OCI-LY3 (cell line): ENCODE measurements around the gene ATP8A2.

Experiments
- H2AFZ ChIP-seq: fragments of 200-600, 300-600 bp; shearing (Covaris generic); 2 replicates; pipeline ENCODE4 v1.6.0; 2014; ENCODE audit warnings: antibody characterized with exemption, low read depth, low read length
- H3K27ac ChIP-seq: fragments of 200-600, 300-600 bp; sonication (generic); 2 replicates; pipeline ENCODE4 v1.5.1; 2014; ENCODE audit warnings: mild to moderate bottlenecking, low read length, moderate library complexity, mixed read lengths
- H3K27me3 ChIP-seq: fragments of 200-600, 300-600 bp; sonication (generic); 2 replicates; pipeline ENCODE4 v1.6.1; 2014; ENCODE audit warnings: low read depth, low read length, mixed read lengths
- H3K36me3 ChIP-seq: fragments of 200-600, 300-600 bp; sonication (generic); replicated peaks from 2 replicates; pipeline ENCODE3; 2014; ENCODE audit warnings: low read depth, low read length, mixed read lengths
- H3K4me1 ChIP-seq: fragments of 300-600, 200-600 bp; sonication (generic); 2 replicates; pipeline ENCODE4 v1.6.1; 2014; ENCODE audit warnings: low read length, mixed read lengths
- H3K4me2 ChIP-seq: fragments of 200-600, 300-600 bp; sonication (generic); 2 replicates; pipeline ENCODE4 v1.6.1; 2014; ENCODE audit warnings: low read length, mixed read lengths
- H3K4me3 ChIP-seq: fragments of 300-600, 200-600 bp; sonication (generic); 2 replicates; pipeline ENCODE4 v1.5.1; 2014; ENCODE audit warnings: antibody characterized with exemption, mild to moderate bottlenecking, low read length, moderate library complexity
- H3K79me2 ChIP-seq: fragments of 300-600, 200-600 bp; shearing (Covaris generic); 2 replicates; pipeline ENCODE4 v1.6.1; 2014; ENCODE audit warnings: mild to moderate bottlenecking, low read length, mixed read lengths
- H3K9ac ChIP-seq: fragments of 300-600, 200-600 bp; shearing (Covaris generic); 2 replicates; pipeline ENCODE4 v1.6.0; 2014; ENCODE audit warnings: mild to moderate bottlenecking, low read length, moderate library complexity
- H3K9me3 ChIP-seq: fragments of 200-600, 300-600 bp; shearing (Covaris generic); 2 replicates; pipeline ENCODE4 v1.6.1; 2014; ENCODE audit warnings: low read length, mixed read lengths; ENCODE audit not compliant: insufficient read depth
- H4K20me1 ChIP-seq: fragments of 200-600, 300-600 bp; sonication (generic); 2 replicates; pipeline ENCODE4 v1.6.1; 2016; ENCODE audit warnings: low read length, mixed read lengths; ENCODE audit not compliant: insufficient read depth
- EZH2phosphoT487 ChIP-seq: fragments of 200-600 bp; shearing (Covaris generic); IDR thresholded peaks from 2 replicates; pipeline ENCODE4 v1.6.1; 2018; ENCODE audit warnings: antibody characterized with exemption, mixed run types, low read depth
- TF ChIP-seq, protein P1 (sequence below): fragments of 200-600, 300-600 bp; sonication (generic); IDR thresholded peaks from 2 replicates; pipeline ENCODE4 v1.5.1; 2014; ENCODE audit warnings: antibody characterized with exemption, low read length, low read depth

The ATP8A2 gene

DNA sequence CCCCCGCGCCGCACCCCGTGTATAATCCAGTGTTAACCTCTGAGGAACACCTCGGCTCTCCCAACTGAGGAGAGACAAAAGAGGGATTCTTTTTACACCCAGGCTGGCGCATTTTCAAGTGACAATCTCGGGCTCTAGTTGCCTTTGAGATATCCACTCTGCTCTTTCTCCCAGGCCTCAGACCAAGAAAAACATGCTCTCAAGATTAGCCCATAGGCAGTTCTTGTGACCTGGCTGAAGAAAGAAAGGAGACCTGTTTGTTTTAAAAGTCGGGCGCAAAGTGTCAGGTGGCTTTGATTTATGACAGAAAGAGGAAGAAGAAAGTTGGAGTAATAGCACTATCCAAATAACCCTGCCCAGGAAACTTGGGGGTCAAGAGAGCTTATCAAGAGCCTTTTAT is 652.8 kb downstream of the ATP8A2 start:
- Histone ChIP-seq H3K27ac (no peak overlapping the region), H3K4me1 (peaks cover 14% of the 10 kb centered on the region), H3K9me3 (no peaks in the 10 kb centered on the region), H2AFZ (no peak overlapping the region), H3K27me3 (no peaks in the 10 kb centered on the region; the same call in 1 of the 2 replicates), H3K4me2 (no peak overlapping the region), H3K79me2 (no peaks in the 10 kb centered on the region), H3K36me3 (no peaks in the 10 kb centered on the region), H3K9ac (no peak overlapping the region), H3K4me3 (no peak overlapping the region), H4K20me1 (no peaks in the 10 kb centered on the region)
- TF ChIP-seq, protein P1, sequence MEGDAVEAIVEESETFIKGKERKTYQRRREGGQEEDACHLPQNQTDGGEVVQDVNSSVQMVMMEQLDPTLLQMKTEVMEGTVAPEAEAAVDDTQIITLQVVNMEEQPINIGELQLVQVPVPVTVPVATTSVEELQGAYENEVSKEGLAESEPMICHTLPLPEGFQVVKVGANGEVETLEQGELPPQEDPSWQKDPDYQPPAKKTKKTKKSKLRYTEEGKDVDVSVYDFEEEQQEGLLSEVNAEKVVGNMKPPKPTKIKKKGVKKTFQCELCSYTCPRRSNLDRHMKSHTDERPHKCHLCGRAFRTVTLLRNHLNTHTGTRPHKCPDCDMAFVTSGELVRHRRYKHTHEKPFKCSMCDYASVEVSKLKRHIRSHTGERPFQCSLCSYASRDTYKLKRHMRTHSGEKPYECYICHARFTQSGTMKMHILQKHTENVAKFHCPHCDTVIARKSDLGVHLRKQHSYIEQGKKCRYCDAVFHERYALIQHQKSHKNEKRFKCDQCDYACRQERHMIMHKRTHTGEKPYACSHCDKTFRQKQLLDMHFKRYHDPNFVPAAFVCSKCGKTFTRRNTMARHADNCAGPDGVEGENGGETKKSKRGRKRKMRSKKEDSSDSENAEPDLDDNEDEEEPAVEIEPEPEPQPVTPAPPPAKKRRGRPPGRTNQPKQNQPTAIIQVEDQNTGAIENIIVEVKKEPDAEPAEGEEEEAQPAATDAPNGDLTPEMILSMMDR, result no peak
- no peak for TF ChIP-seq EZH2phosphoT487

DNA sequence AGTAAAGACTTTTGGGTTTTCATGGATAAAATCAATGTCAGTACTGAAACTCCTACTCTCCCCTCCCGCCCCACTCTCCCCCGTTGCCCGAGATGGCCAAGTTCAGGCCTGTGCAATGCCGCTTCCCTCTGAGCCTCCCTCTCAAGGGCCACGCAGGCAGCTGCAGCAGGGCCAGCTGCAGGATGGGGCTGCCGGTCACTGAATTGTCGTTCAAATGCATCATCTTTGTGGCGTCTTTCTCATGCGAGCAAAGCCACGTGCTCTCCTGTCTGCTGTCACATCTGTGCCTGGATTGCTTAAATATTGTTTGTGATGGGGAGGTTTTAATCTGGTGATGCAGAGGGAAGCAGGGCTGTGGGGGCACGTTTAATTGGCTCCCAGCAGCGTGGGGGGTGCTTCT is 653.4 kb downstream of the ATP8A2 start:
- H3K4me1 ChIP-seq, result peaks cover 14% of the 10 kb centered on the region
- H3K79me2 ChIP-seq, result no peaks in the 10 kb centered on the region
- no peaks in the 10 kb centered on the region; the same call in 1 of the 2 replicates for H3K27me3 ChIP-seq
- no peaks in the 10 kb centered on the region for H4K20me1 ChIP-seq
- H3K27ac ChIP-seq, result no peak overlapping the region
- no peak overlapping the region for H2AFZ ChIP-seq
- no peak overlapping the region for H3K4me3 ChIP-seq
- no peaks in the 10 kb centered on the region for H3K9me3 ChIP-seq
- H3K9ac ChIP-seq, result no peak overlapping the region
- TF ChIP-seq, protein P1, result no peak
- TF ChIP-seq EZH2phosphoT487, result no peak
- no peaks in the 10 kb centered on the region for H3K36me3 ChIP-seq
- no peak overlapping the region for H3K4me2 ChIP-seq

DNA sequence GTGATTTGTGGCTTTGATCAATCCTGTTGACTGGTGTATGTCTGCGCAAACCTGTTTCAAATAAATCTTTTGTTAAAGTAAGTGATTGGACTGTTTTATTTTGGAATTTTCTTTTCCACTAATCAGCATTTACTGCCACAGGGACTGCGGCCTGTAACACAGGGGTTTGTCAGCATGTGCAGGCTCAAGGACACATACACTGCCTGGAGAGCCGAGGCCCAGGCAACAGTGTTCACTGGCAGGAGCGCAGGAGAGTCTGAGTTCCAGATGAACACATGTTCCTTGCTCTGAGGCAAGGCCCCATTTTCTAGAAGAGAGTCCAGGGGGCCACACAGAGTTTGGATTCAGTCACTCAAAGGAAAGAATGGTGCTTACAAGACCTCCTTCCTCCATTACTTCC is 654.0 kb downstream of the ATP8A2 start:
- no peak overlapping the region for H3K4me3 ChIP-seq
- TF ChIP-seq, protein P1, result no peak
- TF ChIP-seq EZH2phosphoT487, result no peak
- no peak overlapping the region for H2AFZ ChIP-seq
- H3K4me2 ChIP-seq, result no peak overlapping the region
- peaks cover 14% of the 10 kb centered on the region for H3K4me1 ChIP-seq
- H4K20me1 ChIP-seq, result no peaks in the 10 kb centered on the region
- H3K27me3 ChIP-seq, result no peaks in the 10 kb centered on the region; the same call in 1 of the 2 replicates
- no peaks in the 10 kb centered on the region for H3K9me3 ChIP-seq
- no peak overlapping the region for H3K9ac ChIP-seq
- H3K79me2 ChIP-seq, result no peaks in the 10 kb centered on the region
- no peaks in the 10 kb centered on the region for H3K36me3 ChIP-seq
- no peak overlapping the region for H3K27ac ChIP-seq

DNA sequence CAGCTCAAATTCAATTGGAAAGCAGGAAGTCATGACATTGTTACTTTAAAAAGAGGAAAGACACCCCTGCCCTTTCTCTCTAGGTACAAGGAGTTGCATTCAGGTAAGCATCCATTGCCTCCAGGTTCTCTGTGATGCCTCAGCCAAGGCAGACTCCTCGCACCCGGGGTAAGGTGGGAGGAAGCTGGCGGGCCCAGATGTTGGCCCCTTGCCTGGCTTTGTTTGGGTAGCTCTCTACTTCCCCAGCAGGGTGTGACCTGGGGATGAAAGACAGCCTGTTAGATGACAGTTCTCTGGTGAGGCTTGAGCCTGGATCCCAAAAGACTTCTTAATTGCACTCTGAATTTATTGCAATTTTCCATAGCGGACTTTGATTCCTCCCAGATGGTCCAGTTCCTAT is 654.4 kb downstream of the ATP8A2 start:
- Histone ChIP-seq H3K79me2 (no peaks in the 10 kb centered on the region), H3K4me1 (peaks cover 12% of the 10 kb centered on the region), H4K20me1 (no peaks in the 10 kb centered on the region), H3K9me3 (no peaks in the 10 kb centered on the region), H3K4me3 (no peak overlapping the region), H3K9ac (no peak overlapping the region), H2AFZ (no peak overlapping the region), H3K27me3 (no peaks in the 10 kb centered on the region; the same call in 1 of the 2 replicates), H3K27ac (no peak overlapping the region), H3K36me3 (no peaks in the 10 kb centered on the region), H3K4me2 (no peak overlapping the region)
- TF ChIP-seq EZH2phosphoT487, result no peak
- TF ChIP-seq, protein P1, result no peak
